Endometrium (tissue), 2 donors: ENCODE measurements around the gene C11orf21.

Experiments used
- FAIRE-seq: peaks from 2 replicates; lab custom pipeline; 2012; peaks lifted over from hg19 to GRCh38; lab: Jason Lieb, UNC
- donor health status: control.
- donor health status: control.

The C11orf21 gene

GRCh38 chr11:2320568-2321310 is 19.0 kb upstream of the C11orf21 start:
- no peak for FAIRE-seq

DNA sequence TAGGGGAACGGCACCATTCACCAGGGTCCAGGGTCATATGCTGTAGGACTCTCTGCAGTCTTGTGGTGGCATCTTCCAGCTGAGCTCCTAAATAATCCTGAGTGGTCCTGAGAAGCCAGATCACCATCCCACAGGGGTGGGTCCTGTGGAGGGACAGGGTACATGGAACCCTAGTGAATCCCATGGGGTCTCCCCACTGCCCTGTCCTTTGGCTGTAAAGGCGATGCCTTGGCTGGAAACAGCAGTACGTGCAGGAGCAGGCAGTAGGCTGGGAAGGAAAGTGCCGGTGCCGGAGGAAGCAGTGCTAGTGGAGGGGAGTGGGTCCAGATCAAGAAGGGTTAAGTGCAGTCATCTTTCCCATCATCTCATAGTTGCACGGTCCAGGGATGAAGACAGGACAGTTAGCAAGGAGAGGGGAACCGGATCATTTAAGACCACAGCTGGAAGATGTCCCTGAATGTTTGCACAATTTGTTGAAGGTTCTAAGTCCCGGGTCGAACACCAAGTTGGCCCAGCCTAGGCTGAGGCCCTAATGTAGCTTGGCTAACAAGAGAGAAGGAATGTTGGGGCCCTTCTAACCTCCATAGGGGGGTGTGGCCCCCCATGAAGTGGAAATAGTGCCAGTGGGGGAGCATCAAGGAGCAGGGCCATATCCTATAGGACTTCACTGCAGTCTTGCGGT is 18.2 kb upstream of the C11orf21 start:
- no peak for FAIRE-seq

DNA sequence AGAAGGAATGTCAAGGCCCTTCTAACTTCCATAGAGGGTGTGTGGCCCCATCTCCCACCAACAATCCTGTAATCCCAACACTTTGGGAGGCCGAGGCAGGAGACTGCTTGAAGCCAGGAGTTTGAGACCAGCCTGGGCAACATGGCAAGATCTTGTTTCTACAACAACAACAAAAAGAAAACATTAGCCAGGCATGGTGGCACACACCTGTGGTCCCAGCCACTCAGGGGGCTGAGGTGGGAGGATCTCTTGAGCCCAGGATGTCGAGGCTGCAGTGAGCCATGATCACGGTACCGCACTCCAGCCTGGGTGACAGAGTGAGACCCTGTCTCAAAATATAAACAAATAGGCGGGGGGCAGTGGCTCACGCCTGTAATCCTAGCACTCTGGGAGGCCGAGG is 17.0 kb upstream of the C11orf21 start:
- FAIRE-seq, result no peak

- no peak for FAIRE-seq
These were observed 16.4 kb upstream of the C11orf21 start for GRCh38 chr11:2318123-2318522.

GRCh38 chr11:2317354-2318050 is 15.8 kb upstream of the C11orf21 start:
- FAIRE-seq, result no peak

- no peak for FAIRE-seq
These were observed 15.2 kb upstream of the C11orf21 start for GRCh38 chr11:2316963-2317244.

DNA sequence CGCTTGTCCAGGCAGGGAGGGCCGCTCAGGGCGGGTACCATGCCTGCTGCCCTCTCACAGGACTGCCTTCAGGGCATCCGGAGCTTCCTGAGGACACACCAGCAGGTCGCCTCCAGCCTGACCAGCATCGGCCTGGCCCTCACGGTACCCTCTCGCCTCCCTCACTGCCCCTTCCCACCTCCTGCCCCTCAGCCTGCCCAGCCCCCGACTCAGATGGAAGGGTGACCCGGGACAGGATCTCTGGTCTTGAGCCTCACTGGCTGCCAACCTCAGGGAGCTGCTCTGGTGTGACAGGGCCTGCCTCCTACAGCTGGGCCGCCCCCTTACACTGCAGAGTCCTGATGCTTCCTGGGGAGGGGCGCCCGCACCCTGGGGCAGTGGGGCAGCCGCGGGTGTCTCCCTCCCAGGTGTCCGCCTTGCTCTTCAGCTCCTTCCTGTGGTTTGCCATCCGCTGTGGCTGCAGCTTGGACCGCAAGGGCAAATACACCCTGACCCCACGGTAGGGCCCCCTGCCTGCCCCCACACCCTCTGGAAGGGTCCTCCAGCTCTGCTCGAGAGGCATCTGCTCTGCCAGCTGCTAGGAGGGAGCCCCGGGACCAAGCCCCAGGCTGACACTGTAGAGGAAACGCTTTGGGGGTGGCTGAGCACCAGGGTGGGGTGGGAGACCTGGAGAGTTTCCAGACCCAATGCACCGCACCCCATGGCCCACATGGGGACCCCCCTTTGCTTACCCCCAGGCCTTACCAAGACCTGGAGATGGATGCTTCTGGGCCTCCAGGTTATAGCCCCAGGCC is 14.6 kb upstream of the C11orf21 start:
- no peak for FAIRE-seq

GRCh38 chr11:2315395-2316168 is 13.9 kb upstream of the C11orf21 start:
- FAIRE-seq, result no peak

DNA sequence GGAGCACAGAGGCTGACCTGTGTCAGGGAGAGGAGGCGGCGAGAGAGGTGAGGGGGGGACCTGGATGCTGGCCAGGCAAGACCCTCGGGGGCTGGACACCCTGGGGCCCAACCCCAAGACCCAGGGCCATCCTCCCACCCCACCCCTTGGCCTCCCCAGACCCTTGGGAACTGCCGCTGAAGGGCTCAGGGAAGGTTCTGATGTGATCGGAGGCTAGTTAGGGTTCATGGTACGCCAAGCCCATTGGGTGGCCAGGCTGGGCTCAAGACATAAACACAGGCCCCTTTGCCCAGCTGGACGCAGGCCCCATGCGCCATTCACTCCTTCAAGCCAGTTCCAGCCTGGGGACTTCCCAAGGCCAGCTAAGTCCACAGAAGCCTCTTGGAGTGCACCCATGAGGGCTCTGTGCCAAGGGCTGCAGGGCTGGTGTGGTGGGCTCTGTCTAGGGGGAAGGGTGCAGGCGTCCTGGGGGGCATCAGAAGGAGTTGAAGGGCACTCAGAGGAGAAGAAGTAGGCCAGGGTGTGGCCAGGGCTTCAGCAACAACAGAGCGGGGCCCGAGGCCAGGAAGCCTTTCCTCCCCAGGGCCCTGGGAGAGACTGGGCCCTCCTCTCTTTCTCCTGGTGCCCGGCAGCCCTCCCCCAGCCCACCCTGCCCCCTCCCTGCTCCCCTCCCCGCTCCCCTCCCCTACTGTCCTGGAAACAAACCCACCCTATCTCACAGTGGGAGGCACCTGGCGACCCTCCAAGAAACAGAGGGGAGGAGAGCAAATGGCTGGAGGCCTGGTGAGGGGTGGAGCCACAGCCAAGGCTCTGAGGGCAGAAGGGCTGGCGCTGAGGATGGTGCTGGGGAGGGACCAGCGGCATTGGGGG is 13.0 kb upstream of the C11orf21 start:
- FAIRE-seq, result no peak

GRCh38 chr11:2314136-2314524 is 12.4 kb upstream of the C11orf21 start:
- FAIRE-seq, result no peak

GRCh38 chr11:2313051-2313951 is 11.6 kb upstream of the C11orf21 start:
- no peak for FAIRE-seq

DNA sequence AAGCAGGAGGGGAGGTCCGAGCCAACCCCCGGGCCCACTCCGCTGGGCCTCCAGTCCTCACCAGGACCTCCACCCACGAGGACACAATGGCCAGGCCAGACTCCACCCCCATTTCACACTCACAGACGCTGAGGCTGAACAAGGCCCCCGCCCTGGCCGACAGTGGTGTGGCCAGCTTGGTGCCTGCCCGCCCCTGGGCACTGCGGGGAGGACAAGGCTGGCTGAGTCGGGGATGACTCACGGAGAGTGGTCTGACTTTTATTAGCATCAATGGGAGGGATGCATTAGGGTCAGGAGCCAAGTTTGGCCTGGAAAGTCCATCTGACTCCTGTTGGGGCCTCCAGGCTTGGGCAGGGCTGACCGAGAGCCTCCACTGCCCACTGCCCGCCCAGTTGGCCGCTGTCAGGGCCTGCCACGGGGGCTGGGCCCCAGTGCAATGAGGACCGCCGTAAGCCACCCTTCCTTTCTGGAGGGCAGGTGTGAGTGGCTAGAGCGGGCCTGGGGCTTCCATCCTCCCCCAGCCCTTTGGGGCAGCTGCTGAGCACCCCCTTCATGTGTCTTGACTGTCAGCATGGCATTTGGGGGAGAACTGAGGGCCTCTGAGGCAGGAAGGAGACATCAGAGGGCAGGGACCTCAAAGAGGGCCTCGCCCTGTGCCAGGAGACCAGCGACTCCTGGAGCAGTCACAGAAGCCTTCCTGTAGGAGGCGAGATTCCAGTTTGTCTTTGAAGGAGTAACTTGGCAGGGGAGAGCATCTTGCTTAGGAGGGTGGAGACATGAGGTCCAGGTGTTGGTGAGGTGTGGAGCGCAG is 10.7 kb upstream of the C11orf21 start:
- no peak for FAIRE-seq

GRCh38 chr11:2311353-2312133 is 9.8 kb upstream of the C11orf21 start:
- no peak for FAIRE-seq

DNA sequence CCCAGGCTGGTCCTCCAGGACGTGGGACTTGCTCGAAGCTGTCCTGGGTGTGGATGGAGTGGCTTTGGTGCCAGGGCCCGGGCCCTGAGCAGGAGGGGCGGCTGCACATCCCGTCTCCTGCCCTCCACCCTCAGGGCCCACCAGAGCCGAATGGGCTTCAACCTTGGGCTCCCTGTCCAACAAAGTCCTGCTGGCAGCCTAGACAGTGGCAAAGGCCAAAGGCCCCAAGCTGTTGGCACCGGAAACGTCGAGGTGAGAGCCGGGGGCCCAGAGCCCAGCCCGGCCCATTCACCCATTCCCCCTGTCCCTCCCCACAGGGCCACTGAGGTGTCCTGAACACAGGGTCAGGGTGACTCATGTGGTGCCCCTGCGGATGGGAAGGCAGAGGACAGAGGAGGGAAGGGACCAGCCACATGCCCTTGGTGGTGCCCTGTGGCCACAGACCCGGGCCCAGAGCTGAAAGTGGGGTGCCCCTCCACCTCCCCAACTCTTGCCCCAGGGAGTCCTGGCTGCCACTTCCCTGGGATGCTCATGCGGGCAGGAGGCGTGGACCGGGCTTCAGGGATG is 9.2 kb upstream of the C11orf21 start:
- FAIRE-seq, result no peak

DNA sequence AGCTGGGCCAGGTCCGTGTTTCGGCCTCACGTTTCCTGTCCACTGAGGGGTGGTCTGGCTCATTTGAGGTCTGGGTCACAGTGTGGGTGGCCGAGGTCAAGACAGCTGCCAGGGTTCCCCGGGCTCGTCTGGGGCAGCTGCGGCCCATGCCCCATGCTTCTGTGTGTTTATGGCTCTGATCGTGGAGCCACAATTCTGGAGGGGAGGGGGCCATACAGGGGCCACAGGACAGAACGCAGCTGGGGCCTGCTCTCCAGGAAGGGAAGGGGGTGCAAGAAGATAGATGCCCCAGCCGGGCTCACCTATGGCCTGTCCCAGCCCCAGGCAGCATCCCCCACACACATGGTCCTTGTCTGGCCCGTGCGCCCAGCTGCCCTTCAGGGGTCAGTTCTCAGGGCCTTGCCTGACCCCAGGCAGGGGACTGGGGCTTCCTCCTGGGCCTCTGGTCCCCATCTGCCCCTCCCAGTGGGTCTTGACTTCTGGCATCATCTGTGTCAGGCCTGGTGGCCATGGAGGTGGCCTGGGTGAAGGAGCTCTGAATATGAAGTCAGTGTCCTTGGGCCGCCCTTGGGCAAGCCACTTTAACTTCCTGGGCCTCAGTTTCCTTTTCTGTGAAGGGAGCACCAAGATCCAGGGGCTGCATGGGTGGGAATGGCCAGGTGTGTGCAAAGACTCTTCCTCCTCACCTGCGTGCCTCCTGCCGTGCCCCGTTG is 8.5 kb upstream of the C11orf21 start:
- no peak for FAIRE-seq

DNA sequence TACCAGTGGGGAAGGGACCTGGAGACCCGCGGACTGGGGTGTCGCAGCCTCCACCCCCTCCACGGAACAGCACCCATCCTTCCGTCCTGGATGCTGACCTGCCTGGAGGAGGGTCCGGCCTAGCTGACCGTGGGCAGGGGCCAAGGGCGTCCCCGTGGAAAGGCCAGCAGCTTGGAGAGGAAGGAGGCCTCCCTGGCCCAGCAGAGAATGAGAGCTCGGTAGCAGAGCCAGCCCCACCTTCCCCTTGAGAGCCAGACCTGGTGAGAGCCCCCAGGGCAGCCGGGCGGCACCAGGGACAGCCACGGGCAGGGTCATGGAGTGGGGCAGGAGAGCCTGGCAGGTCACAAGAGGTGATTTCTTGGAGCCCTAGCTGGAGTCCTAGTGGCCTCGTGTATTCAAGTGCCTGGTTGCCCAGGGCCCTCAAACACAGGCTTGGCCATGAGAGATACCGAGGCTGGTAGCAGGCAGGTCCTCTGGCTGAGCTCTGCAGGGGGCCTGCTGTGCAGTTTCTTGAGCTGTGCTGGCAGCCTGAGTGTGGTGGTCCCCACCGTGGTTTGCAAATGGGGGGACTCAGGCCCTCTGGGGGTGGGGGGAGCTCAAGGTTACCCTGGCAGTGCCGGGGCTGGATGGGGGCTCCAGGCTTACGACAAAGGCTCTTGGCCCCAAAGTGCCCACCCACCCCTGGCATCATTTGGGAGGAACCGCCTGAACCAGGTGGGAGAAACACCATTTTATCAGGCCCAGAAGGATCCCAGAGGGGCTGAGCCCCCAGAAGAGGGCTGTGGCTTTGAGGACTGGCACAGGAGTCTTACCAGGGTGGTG is 7.7 kb upstream of the C11orf21 start:
- no peak for FAIRE-seq
